ENCODE data around the gene TMEM200B. TPM values are rescaled to one million over a fixed set of nuclear protein-coding genes. Genes with fewer than 3 reads are reported as not detected.

Gene TMEM200B
- total RNA-seq (1 to 10 TPM; 3.2 to 5.6 (median 4.3) TPM), polyA plus RNA-seq (1 to 10 TPM in 2 of 3 donors, under 1 TPM in 1; 0.98 to 2.3 (median 1.7) TPM)
- long read RNA-seq, donor 1, partial matches to known transcripts = 0 of 3 reads
- long read RNA-seq, donor 1, other reads (novel, unspliced or antisense) = 0 of 3 reads
- long read RNA-seq, donor 2, partial matches to known transcripts = 0 of 3 reads
- long read RNA-seq, donor 2, other reads (novel, unspliced or antisense) = 0 of 3 reads

DNA sequence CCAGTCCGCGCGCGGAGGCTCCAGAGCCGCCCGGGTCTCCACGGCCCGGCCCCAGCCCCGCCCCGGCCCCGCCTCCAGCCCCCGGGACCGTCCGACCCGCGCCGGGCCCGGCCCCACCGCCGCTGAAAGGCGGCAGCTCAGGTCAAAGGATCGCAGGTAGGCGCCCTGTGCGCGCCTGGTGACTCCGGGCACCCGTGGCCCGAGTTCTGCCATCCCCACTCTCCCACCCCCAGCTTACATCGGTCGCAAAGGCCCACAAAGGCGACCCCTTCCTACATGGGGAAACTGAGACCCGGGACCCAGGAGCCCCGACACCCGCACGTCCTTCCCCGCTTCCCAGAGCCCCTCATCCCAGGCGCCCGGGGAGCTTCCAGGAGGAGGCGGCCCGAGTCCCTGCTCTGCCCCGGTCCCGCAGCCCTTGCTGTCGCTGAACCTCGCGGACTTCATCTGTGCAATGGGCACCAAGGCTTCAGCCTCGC, at the start of gene TMEM200B:
TSS of gene TMEM200B (minus strand) at position 17 of the 479 bp plus-strand sequence. CDS start 2,075 bp downstream, outside the sequence.
- intact Hi-C loops (cut with DNase I; ENCODE audit: low total_unique reads) = no loop called here
- no peak for DNase-seq

DNA sequence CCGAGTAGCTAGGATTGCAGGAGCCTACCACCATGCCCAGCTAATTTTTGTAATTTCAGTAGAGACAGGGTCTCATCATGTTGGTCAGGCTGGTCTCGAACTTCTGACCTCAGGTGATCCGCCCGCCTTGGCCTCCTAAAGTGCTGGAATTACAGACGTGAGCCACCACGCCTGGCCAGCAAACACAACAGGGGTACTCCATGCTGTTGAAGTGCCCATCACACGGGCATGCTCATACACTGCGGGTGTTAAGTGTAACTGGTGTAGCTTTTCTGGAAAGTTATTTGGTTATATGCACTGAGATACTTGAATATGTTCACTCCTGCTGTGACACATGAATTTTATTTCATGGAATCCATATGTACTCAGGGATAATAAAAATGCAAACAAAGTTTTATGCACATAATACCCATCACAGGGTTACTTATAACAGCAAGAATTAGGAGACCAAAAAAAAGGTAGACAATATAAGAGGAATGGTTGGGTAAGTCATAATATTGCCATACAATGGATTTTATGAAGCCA, 48.8 kb upstream of the TMEM200B start:
- no peak overlapping the region for H3K27ac ChIP-seq
- H3K4me1 ChIP-seq = peaks cover 37 to 96% (median 78%) of the 10 kb centered on the region in 6 donors
- no peaks in the 10 kb centered on the region for H3K27me3 ChIP-seq (replicated peaks in 1 of 7)
- TF ChIP-seq POLR2AphosphoS5 (IDR thresholded peaks at IDR 0.05) (no peak), POLR2A (IDR thresholded peaks at IDR 0.05) (no peak)
- TF ChIP-seq, protein P1, sequence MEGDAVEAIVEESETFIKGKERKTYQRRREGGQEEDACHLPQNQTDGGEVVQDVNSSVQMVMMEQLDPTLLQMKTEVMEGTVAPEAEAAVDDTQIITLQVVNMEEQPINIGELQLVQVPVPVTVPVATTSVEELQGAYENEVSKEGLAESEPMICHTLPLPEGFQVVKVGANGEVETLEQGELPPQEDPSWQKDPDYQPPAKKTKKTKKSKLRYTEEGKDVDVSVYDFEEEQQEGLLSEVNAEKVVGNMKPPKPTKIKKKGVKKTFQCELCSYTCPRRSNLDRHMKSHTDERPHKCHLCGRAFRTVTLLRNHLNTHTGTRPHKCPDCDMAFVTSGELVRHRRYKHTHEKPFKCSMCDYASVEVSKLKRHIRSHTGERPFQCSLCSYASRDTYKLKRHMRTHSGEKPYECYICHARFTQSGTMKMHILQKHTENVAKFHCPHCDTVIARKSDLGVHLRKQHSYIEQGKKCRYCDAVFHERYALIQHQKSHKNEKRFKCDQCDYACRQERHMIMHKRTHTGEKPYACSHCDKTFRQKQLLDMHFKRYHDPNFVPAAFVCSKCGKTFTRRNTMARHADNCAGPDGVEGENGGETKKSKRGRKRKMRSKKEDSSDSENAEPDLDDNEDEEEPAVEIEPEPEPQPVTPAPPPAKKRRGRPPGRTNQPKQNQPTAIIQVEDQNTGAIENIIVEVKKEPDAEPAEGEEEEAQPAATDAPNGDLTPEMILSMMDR (IDR thresholded peaks at IDR 0.05 in 8 of 11, conservative IDR thresholded peaks at IDR 0.05 in 3 of 11) = no peak
- 90 to 94% (median 93%) methylated on average over 8 of the region's 8 CpGs for WGBS, 5 donors
- intact Hi-C loops (cut with DNase I; ENCODE audit: low total_unique reads) = no loop called here
- H3K36me3 ChIP-seq = peaks cover 0 to 31% (median 8%) of the 10 kb centered on the region in 6 donors
- no peaks in the 10 kb centered on the region for H3K9me3 ChIP-seq
- H3K4me3 ChIP-seq = no peak overlapping the region
- DNase-seq = peak; percentile 19

More for the DNA sequence above, at the start of gene TMEM200B:
- WGBS, 5 donors = 0 to 3% (median 2%) methylated on average over 4 to 46 of the region's 46 CpGs
- peaks cover 0 to 17% (median under 1%) of the 10 kb centered on the region in 6 donors for H3K36me3 ChIP-seq
- H3K4me3 ChIP-seq = peak within 1 kb of the TSS; percentile 43 to 82 (median 64)
- H3K9me3 ChIP-seq = no peaks in the 10 kb centered on the region
- peaks cover 5 to 74% (median 44%) of the 10 kb centered on the region in 7 donors for H3K27me3 ChIP-seq (replicated peaks in 1 of 7)
- peaks cover 18 to 48% (median 42%) of the 10 kb centered on the region in 6 donors for H3K4me1 ChIP-seq
- TF ChIP-seq, protein P1 (IDR thresholded peaks at IDR 0.05 in 8 of 11, conservative IDR thresholded peaks at IDR 0.05 in 3 of 11) = no peak
- TF ChIP-seq POLR2AphosphoS5 (IDR thresholded peaks at IDR 0.05) = no peak
- TF ChIP-seq POLR2A (IDR thresholded peaks at IDR 0.05) = no peak
- H3K27ac ChIP-seq = peak within 1 kb of the TSS; percentile 40 to 88 (median 84)

DNA sequence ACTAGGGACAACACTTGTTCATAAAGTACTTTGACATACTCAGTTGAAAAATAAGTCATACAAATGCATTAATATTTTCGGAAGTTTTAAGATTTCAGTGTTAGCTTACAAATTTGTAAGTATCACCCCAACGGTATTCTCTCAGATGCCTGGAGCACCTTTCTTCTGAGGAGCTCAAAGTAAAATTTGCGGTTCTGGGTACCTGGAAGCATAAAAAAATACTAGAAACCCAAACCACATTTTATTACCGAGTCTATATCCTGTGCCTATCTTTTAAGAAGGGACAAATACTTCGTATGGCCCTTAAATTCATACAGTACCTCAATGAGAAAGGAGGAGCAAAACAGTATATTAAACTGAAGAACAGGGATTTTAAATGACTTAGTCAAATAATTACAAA, 47.8 kb upstream of the TMEM200B start:
- Histone ChIP-seq H3K27ac (peak overlapping the region in 1 of 8 donors; percentile 12), H3K4me1 (peaks cover 29 to 96% (median 72%) of the 10 kb centered on the region in 6 donors), H3K27me3 (replicated peaks in 1 of 7) (no peaks in the 10 kb centered on the region), H3K9me3 (no peaks in the 10 kb centered on the region), H3K4me3 (no peak overlapping the region), H3K36me3 (peaks cover 0 to 36% (median 17%) of the 10 kb centered on the region in 6 donors)
- intact Hi-C loops (cut with DNase I; ENCODE audit: low total_unique reads) = no loop called here
- 75 to 85% (median 78%) methylated on average over 5 of the region's 5 CpGs for WGBS, 5 donors
- DNase-seq = no peak
- TF ChIP-seq POLR2AphosphoS5 (IDR thresholded peaks at IDR 0.05) (no peak), POLR2A (IDR thresholded peaks at IDR 0.05) (no peak)
- TF ChIP-seq, protein P1 (IDR thresholded peaks at IDR 0.05 in 8 of 11, conservative IDR thresholded peaks at IDR 0.05 in 3 of 11) = no peak

DNA sequence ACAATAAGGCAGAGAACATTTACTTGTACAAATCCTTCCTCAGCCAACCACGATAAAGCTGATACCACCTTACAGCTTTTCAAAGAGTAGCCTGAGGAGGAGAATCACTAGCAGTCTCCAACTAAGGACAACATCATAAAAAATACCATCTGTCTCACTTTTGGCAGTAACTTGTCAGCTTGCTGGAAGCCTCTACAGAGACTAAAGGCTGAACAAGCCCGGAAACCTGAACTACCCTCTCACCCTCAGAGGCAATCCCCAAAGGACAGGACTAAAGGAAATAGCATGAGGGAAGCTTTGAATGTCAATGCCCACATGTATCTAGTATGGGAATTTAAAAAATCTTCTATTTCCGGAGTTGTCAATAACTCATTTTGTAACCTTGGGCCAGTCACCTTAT, 47.4 kb upstream of the TMEM200B start:
- 34 to 45% (median 38%) methylated on average over 3 of the region's 3 CpGs for WGBS, 5 donors
- intact Hi-C loops (cut with DNase I; ENCODE audit: low total_unique reads) = no loop called here
- TF ChIP-seq POLR2AphosphoS5 (IDR thresholded peaks at IDR 0.05) (no peak), POLR2A (IDR thresholded peaks at IDR 0.05) (no peak)
- TF ChIP-seq, protein P1 (IDR thresholded peaks at IDR 0.05 in 8 of 11, conservative IDR thresholded peaks at IDR 0.05 in 3 of 11) = no peak

More for the DNA sequence above, 47.4 kb upstream of the TMEM200B start:
- H3K36me3 ChIP-seq = peaks cover 0 to 41% (median 21%) of the 10 kb centered on the region in 6 donors
- H3K27me3 ChIP-seq (replicated peaks in 1 of 7) = no peaks in the 10 kb centered on the region
- H3K9me3 ChIP-seq = no peaks in the 10 kb centered on the region
- no peak for DNase-seq
- H3K4me1 ChIP-seq = peaks cover 25 to 96% (median 69%) of the 10 kb centered on the region in 6 donors
- no peak overlapping the region for H3K4me3 ChIP-seq
- H3K27ac ChIP-seq = peak overlapping the region in 1 of 8 donors; percentile 12

All from spleen (tissue), 13 donors.